Endothelial cell of umbilical vein (primary cell): ENCODE results near the gene GATA2. TPM values are rescaled to one million over a fixed set of nuclear protein-coding genes. Genes with fewer than 3 reads are reported as not detected.

Source experiments
- BruUV-seq: library from RNA; stranded (reverse); fragments of 400-500 nt; replicated peaks from 2 replicates; lab custom pipeline; 2021; lab: Mats Ljungman, UMichigan
- CTCF ChIA-PET: fragments of 300-600, 350-600 bp; sonication (Branson Sonifier 250); formaldehyde crosslinking; loops from one replicate; lab custom pipeline; 2021; ENCODE audit warnings: antibody characterized with exemption, inconsistent platforms; lab: Charles Lee
- POLR2A ChIA-PET: fragments of 300-600, 350-600 bp; sonication (Branson Sonifier 250); formaldehyde crosslinking; loops from one replicate; lab custom pipeline; 2021; ENCODE audit warnings: antibody characterized with exemption, inconsistent platforms; lab: Charles Lee
- DNase-seq: peaks from one replicate; pipeline ENCODE4 v3.0.0-alpha.2; 2011; ENCODE audit warnings: low read depth, low spot score
- FAIRE-seq: peaks from 2 replicates; lab custom pipeline; 2011; peaks lifted over from hg19 to GRCh38; lab: Jason Lieb, UNC
- H2AFZ ChIP-seq: 2 replicates; pipeline ENCODE4 v1.6.0; 2012; ENCODE audit warnings: low read depth, low read length, control low read depth, inconsistent platforms
- H3K27ac ChIP-seq: 2 replicates; pipeline ENCODE4 v1.5.1; 2011; ENCODE audit warnings: low read depth, mild to moderate bottlenecking, control low read depth, low read length, moderate library complexity; ENCODE audit not compliant: insufficient read depth
- H3K27me3 ChIP-seq, 2 experiments: 2 replicates each; pipeline versions ENCODE4 v1.6.0 to v1.6.1; 2011; ENCODE audit warnings: low read length in 2 of 2, mixed read lengths in 1 of 2; ENCODE audit not compliant: control insufficient read depth in 2 of 2, insufficient read depth in 2 of 2
- H3K36me3 ChIP-seq, 2 experiments: 2 replicates in 1 of 2; 3 replicates in 1 of 2; pipeline ENCODE4 v1.5.1; 2011; ENCODE audit warnings: low read length in 2 of 2, mild to moderate bottlenecking in 1 of 2, moderate library complexity in 1 of 2; ENCODE audit not compliant: control insufficient read depth in 2 of 2, insufficient read depth in 2 of 2; ENCODE audit errors: extremely low read depth in 1 of 2
- H3K4me1 ChIP-seq: 3 replicates; pipeline ENCODE4 v1.5.1; 2011; ENCODE audit warnings: mild to moderate bottlenecking, low read length; ENCODE audit not compliant: control insufficient read depth, insufficient read depth; ENCODE audit errors: extremely low read depth
- H3K4me2 ChIP-seq: 2 replicates; pipeline ENCODE4 v1.6.1; 2011; ENCODE audit warnings: low read length, control low read depth, mixed read lengths; ENCODE audit not compliant: insufficient read depth
- H3K4me3 ChIP-seq, 3 experiments: fragments of 200-600 bp in 1 of 3; sonication (generic), shearing (Covaris generic) in 1 of 3; replicated peaks in 1 of 3; 2 replicates each; pipeline ENCODE4 v1.5.1; 2011 to 2016; ENCODE audit warnings: control low read depth in 3 of 3, low read length in 3 of 3, mild to moderate bottlenecking in 2 of 3, inconsistent platforms in 1 of 3, low read depth in 1 of 3, moderate library complexity in 1 of 3; ENCODE audit not compliant: insufficient read depth in 1 of 3
- H3K79me2 ChIP-seq: 2 replicates; pipeline ENCODE4 v1.6.0; 2012; ENCODE audit warnings: low read length, inconsistent platforms; ENCODE audit not compliant: control insufficient read depth, insufficient read depth
- H3K9ac ChIP-seq: replicated peaks from 2 replicates; pipeline ENCODE3; 2011; ENCODE audit warnings: low read length, control low read depth; ENCODE audit not compliant: insufficient read depth; ENCODE audit errors: extremely low read depth
- H3K9me1 ChIP-seq: replicated peaks from 3 replicates; pipeline ENCODE4 v1.6.0; 2011; ENCODE audit warnings: mild to moderate bottlenecking, low read length; ENCODE audit not compliant: control insufficient read depth, insufficient read depth; ENCODE audit errors: extremely low read depth
- H3K9me3 ChIP-seq: replicated peaks from 2 replicates; pipeline ENCODE4 v1.5.1; 2012; ENCODE audit warnings: low read length, inconsistent platforms; ENCODE audit not compliant: control insufficient read depth, insufficient read depth
- H4K20me1 ChIP-seq: replicated peaks from 2 replicates; pipeline ENCODE3; 2011; ENCODE audit warnings: mild to moderate bottlenecking, low read length; ENCODE audit not compliant: control insufficient read depth, insufficient read depth; ENCODE audit errors: extremely low read depth
- EZH2 ChIP-seq: IDR thresholded peaks from 2 replicates; pipeline ENCODE4 v1.6.1; 2012; ENCODE audit warnings: borderline replicate concordance, low read depth, mild to moderate bottlenecking, moderate library complexity, low read length, inconsistent platforms; ENCODE audit not compliant: severe bottlenecking
- FOS ChIP-seq: IDR thresholded peaks from 2 replicates; pipeline ENCODE4 v1.6.1; 2011; ENCODE audit warnings: mild to moderate bottlenecking, low read length, moderate library complexity, borderline replicate concordance; ENCODE audit not compliant: insufficient read depth
- GATA2 ChIP-seq: IDR thresholded peaks from 2 replicates; pipeline ENCODE4 v1.7.0; 2011; ENCODE audit warnings: low read depth, mild to moderate bottlenecking, moderate library complexity, mixed read lengths, low read length; ENCODE audit not compliant: insufficient read length, insufficient read depth
- JUN ChIP-seq: IDR thresholded peaks from 2 replicates; pipeline ENCODE4 v1.6.1; 2011; ENCODE audit warnings: borderline replicate concordance, low read depth; ENCODE audit not compliant: insufficient read length, insufficient read depth
- MYC ChIP-seq: IDR thresholded peaks from one replicate; pipeline ENCODE4 v1.6.1; 2011; ENCODE audit warnings: mild to moderate bottlenecking, low read depth, low read length
- POLR2A ChIP-seq: IDR thresholded peaks from 2 replicates; pipeline ENCODE4 v1.6.1; 2012; ENCODE audit warnings: low read depth, mild to moderate bottlenecking, control low read depth, low read length
- dilution Hi-C: fragments of 300-500 bp; cut with MboI; formaldehyde crosslinking; loops from one replicate; pipeline ENCODE4 v1.15.0; 2019; ENCODE audit warnings: low sequenced_read_pairs; ENCODE audit not compliant: extremely low pct_ligation_motif_present
- intact Hi-C: fragments of 100-400 bp; cut with micrococcal nuclease; formaldehyde crosslinking; loops from one replicate; pipeline ENCODE4 v1.10.0; 2022
- polyA plus RNA-seq, 4 experiments: library from polyadenylated mRNA; depleted of rRNA in 3 of 4; stranded (reverse) in 3 of 4; unstranded in 1 of 4; fragments of >200 nt; gene quantifications; 2 replicates each; pipeline versions ENCODE4 v1.2.1 to v1.2.3, GENCODE V29; 2011 to 2012; ENCODE audit warnings: missing spikeins in 1 of 4
- total RNA-seq: library from RNA; stranded (reverse); gene quantifications from 2 replicates; pipeline ENCODE4 v1.2.3, GENCODE V29; 2021
- TF ChIP-seq, protein P1 (sequence below): IDR thresholded peaks from 2 replicates; pipeline ENCODE4 v1.6.1; 2011; ENCODE audit not compliant: insufficient read depth, insufficient read length
- TF ChIP-seq, protein P2 (sequence below), 2 donors: IDR thresholded peaks; 1 replicate in 1 of 2; 2 replicates in 1 of 2; pipeline ENCODE4 v1.5.1; 2011; ENCODE audit warnings: low read length in 2 of 2, mild to moderate bottlenecking in 2 of 2, moderate library complexity in 2 of 2, control low read depth in 1 of 2, inconsistent platforms in 1 of 2, low read depth in 1 of 2; ENCODE audit not compliant: insufficient read depth in 1 of 2; ENCODE audit errors: extremely low read depth in 1 of 2

The GATA2 gene
- total and polyA plus RNA-seq, 2 donors (not counting 3 experiments of a cell fraction or from before 2014, with no cell fraction given): 28.8 to 62.2 TPM

DNA sequence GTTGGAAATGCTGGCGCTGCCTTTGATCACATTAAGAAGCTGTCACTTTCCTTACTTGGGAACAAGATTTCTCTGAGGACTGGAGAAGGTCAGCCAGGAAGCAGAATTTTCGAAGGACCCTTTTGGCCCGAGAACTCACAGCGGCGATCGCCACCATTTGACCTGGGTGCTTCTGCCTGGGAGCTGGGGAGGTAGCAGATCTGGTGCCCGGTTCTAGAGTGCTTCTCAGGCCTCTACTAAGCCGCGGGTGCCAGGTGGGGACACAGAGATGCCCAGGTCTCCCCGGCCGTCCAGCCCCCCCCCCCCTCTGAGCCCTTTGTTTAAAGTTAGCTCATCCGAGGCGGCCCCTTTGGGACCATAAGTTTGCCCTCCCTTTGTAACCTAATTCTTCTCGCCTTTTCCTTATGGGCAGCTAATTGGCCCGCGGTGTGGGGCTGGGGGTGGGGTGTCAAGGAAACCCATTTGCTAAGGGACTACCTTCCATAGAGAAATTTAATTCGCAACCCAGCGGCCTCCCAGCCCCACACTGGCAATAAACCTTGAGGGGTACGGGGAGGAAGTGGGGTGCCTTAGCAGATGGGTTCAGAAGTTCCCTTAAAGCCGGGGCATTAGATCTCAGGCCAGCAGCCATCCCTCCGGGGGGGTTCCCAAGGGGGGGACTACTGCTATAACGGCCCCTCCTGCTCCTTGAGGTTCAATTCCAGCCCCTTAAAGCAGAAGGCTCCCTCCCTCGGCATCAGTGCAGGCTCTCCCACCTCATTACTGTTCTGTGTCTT, 1.9 kb downstream of the GATA2 start:
- no peaks in the 10 kb centered on the region for H3K9me3 ChIP-seq
- no TSS peak for BruUV-seq
- CTCF ChIA-PET: interaction anchor here (0.7 to 2.7 kb wide), 6 partner anchors 8 to 93 kb away, joined by 3 to 23 read pairs (median 4); no protein-coding TSS in a partner anchor
- TF ChIP-seq GATA2 (no peak), EZH2 (no peak), MYC (no peak), POLR2A (no peak), JUN (no peak), FOS (no peak)
- TF ChIP-seq, protein P1, sequence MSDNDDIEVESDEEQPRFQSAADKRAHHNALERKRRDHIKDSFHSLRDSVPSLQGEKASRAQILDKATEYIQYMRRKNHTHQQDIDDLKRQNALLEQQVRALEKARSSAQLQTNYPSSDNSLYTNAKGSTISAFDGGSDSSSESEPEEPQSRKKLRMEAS: no peak
- TF ChIP-seq, protein P2, sequence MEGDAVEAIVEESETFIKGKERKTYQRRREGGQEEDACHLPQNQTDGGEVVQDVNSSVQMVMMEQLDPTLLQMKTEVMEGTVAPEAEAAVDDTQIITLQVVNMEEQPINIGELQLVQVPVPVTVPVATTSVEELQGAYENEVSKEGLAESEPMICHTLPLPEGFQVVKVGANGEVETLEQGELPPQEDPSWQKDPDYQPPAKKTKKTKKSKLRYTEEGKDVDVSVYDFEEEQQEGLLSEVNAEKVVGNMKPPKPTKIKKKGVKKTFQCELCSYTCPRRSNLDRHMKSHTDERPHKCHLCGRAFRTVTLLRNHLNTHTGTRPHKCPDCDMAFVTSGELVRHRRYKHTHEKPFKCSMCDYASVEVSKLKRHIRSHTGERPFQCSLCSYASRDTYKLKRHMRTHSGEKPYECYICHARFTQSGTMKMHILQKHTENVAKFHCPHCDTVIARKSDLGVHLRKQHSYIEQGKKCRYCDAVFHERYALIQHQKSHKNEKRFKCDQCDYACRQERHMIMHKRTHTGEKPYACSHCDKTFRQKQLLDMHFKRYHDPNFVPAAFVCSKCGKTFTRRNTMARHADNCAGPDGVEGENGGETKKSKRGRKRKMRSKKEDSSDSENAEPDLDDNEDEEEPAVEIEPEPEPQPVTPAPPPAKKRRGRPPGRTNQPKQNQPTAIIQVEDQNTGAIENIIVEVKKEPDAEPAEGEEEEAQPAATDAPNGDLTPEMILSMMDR (IDR thresholded peaks at IDR 0.05; ENCODE audit: extremely low read depth in 1 of 2, insufficient read depth in 1 of 2, low read depth in 1 of 2, low read length in 2 of 2): no peak
- H3K4me3 ChIP-seq: peak overlapping the region; percentile 77 to 95 (median 83)
- peaks cover 9% of the 10 kb centered on the region for H3K4me1 ChIP-seq
- FAIRE-seq: peak; percentile 42
- dilution Hi-C loops: no loop called here
- H4K20me1 ChIP-seq: no peaks in the 10 kb centered on the region
- DNase-seq: peak; percentile 58
- intact Hi-C loops: loop anchor here (2.0 to 5.0 kb wide), 2 partner anchors 64 to 394 kb away; no protein-coding TSS in a partner anchor
- H3K9me1 ChIP-seq: no peaks in the 10 kb centered on the region
- no peak overlapping the region for H2AFZ ChIP-seq
- H3K4me2 ChIP-seq: peak overlapping the region; percentile 76
- H3K27ac ChIP-seq: peak overlapping the region; percentile 97
- peak overlapping the region; percentile 94 for H3K9ac ChIP-seq
- H3K79me2 ChIP-seq: peaks cover 96% of the 10 kb centered on the region
- POLR2A ChIA-PET: interaction anchor here (0.6 to 1.5 kb wide), 2 partner anchors 8 to 630 kb away, joined by 3 to 6 read pairs; no protein-coding TSS in a partner anchor
- H3K27me3 ChIP-seq: no peaks in the 10 kb centered on the region
- H3K36me3 ChIP-seq: no peaks in the 10 kb centered on the region
